Choroid plexus epithelial cell (primary cell): ENCODE results near the gene PRAC2.
A peak's percentile ranks its signal among the peaks of the same experiment; 100 is the strongest.

Experiments
- DNase-seq: peaks from one replicate; pipeline ENCODE4 v3.0.0-alpha.2; 2010; ENCODE audit warnings: low read depth
- H3K4me3 ChIP-seq: 2 replicates; pipeline ENCODE4 v1.5.1; 2011; ENCODE audit warnings: low read depth, mild to moderate bottlenecking, control low read depth, low read length, moderate library complexity
- CTCF ChIP-seq: conservative IDR thresholded peaks from 2 replicates; pipeline ENCODE4 v1.5.1; 2011; ENCODE audit warnings: low read depth, mild to moderate bottlenecking, control low read depth, inconsistent platforms, low read length, moderate library complexity

The PRAC2 gene

GRCh38 chr17:48722915-48723422 is at the start of gene PRAC2:
PRAC2 (plus strand) TSS chr17:48723185; CDS start chr17:48724411, 1,226 bp downstream.
- TF ChIP-seq CTCF = no peak
- no peak for DNase-seq
- no peak within 1 kb of the TSS for H3K4me3 ChIP-seq

- no peak for DNase-seq
- no peak for TF ChIP-seq CTCF
- no peak overlapping the region for H3K4me3 ChIP-seq
These were observed 45.9 kb upstream of the PRAC2 start for GRCh38 chr17:48676963-48677558.

- peak; percentile 76 for TF ChIP-seq CTCF
- no peak overlapping the region for H3K4me3 ChIP-seq
- peak; percentile 51 for DNase-seq
These were observed 44.6 kb upstream of the PRAC2 start for GRCh38 chr17:48678141-48678971.

GRCh38 chr17:48679385-48680096 is 43.4 kb upstream of the PRAC2 start:
- TF ChIP-seq CTCF = no peak
- H3K4me3 ChIP-seq = no peak overlapping the region
- no peak for DNase-seq

- TF ChIP-seq CTCF = no peak
- no peak for DNase-seq
- no peak overlapping the region for H3K4me3 ChIP-seq
These were observed 41.4 kb upstream of the PRAC2 start for GRCh38 chr17:48681609-48682008.

- TF ChIP-seq CTCF = no peak
- no peak for DNase-seq
- H3K4me3 ChIP-seq = no peak overlapping the region
These were observed 32.3 kb upstream of the PRAC2 start for GRCh38 chr17:48690655-48691054.
